Measurements from ENCODE around the gene GPRIN2.
"Not testable (repeated sequence)": the region's sequence is repeated elsewhere in the genome, so short reads cannot be mapped to it uniquely, and the experiment has no call there.

Gene GPRIN2

DNA sequence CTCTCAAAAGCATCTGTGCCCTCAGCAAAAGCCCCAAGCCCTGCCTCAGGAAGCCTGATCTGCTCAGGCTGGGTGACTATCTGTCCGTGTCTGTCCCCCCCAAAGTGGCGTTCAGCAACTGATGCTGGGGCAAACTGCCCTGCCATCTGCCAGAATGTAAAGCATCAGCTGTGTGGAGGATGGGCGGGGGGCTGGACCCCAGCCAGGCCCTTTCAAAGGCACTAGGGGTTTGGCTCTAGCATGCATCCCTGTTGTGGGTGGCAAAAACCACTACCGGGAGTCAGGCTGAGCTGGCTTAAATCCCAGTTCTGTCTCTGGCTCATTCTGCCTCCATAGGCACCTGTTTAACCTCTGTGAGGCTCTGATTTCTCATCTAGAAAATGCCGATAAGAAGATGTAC lies 35.5 kb downstream of the GPRIN2 start:
- DNase-seq (ENCODE audit: low read depth in 3 of 3) = no peak

DNA sequence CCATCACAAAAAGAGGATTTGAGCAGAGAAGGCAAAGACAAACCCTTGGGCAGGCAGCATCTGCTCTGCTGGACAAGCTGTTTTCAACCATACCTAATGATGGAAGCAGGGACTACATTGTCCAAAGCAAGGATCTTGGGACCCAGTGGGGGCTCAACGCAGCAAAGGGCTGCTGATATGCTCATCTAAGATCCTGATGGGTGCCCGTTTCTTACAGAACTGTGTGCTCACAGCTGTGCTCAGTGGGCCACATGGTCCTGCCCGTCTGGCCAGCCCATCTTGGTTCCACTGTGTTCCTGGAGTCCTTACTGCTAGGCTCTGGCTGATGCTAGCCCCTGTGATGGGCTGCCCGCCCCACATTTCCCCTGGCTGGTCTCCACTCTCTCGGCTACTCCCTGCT lies 36.1 kb downstream of the GPRIN2 start:
- DNase-seq (ENCODE audit: low read depth in 3 of 3) = no peak

DNA sequence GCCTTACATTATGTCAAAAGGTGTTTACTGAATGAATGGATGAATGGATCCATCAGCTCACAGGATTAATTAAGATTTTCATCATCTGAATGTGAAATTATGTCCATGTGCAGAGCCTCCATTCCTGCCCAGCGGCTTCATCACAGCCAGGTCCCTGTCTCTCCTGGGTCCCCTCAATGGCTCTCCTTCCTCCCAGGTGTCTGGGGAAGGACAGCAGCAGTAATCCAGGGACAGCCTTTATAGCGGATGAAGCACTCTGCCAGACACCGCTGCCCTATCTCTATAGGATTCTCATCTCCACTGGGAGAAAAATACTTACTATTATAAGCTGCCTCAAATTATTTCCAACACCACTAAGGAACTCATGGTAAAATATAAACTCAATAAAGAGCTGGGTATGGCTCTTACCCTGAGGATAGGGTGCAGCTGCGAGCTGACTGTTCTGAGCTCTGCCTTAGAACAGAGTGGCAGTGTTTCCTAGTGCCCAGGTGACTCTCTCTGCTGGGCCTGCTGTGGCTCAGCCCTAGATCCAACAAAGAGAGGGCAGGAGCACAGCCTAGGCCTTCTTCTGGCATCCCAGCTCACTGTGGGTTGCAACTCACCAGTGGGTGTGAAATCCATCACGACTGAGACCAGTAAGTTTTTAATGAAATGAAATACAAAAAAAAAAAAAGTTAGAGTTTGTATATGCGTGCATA lies 38.3 kb downstream of the GPRIN2 start:
- DNase-seq (ENCODE audit: low read depth in 3 of 3) = no peak

DNA sequence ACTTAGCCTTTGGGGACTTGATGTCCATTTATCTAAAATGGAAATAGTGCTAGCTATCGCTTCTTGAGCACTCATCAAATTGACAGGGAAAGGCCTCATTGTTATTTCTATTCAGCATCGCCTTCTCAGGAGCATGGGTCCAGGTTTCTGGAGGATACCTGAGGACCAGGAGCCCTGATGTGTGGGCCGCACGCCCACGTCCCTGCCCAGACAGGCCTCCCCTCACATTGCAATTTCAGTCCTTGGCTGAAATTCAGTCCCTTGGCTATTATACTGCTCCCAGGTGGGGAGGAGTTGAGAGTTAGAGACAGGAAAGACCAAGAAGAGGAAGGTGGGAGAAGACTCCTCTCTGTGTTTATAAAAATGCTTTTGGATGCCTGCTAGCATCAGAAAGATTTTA lies 38.9 kb downstream of the GPRIN2 start:
- no peak for DNase-seq (ENCODE audit: low read depth in 3 of 3)

DNA sequence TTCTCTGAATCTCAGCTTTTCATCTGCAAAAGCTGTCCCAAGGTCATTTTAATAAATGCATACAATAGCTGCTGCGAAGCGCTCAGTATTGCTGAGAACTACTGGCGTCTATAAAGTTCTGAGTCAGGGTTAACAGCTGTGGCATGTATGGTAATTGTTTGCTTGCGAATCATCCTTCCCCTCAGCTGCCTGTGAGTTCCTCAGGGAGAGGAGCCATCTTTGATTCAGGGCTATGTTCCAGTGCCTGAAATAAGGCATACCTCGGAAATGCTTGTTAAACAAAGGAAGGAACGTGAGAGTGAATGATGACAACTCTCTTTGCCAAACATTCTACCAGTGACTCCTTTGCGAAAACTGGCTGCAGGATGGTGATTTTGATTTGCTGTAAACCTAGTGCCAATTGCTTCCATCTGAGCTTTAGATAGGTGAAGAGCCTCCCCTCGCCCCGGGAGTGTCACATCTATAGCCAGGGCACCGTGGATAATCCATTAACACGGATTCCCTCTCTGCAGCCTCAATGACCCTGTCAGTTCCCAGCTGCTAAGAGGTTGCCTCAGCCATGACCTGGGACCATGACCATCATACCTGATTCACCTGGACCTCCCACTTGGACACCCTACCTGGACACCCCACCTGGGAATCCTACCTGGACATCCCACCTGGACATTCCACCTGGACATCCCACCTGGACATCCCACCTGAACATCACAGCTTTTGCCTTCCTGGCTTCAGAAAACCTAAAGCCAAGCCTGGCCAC lies 39.6 kb downstream of the GPRIN2 start:
- DNase-seq (ENCODE audit: low read depth in 3 of 3) = no peak

DNA sequence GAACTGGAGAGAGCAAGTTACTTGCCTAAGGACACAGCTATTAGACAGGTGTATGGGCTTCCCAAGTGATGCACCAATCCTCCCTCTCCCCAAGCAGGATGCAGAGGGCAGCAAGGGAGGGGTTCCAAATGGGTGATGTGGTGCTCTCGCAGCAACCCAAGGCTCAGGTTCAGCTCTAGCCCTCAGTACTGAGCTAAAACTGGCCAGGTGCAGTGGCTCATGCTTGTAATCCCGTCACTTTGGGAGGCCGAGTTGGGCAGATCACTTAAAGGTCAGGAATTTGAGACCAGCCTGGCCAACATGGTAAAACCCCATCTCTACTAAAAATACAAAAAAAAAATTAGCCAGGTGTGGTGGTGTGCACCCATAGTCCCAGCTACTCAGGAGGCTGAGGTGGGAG lies 40.7 kb downstream of the GPRIN2 start:
- DNase-seq (ENCODE audit: low read depth in 3 of 3) = no peak

DNA sequence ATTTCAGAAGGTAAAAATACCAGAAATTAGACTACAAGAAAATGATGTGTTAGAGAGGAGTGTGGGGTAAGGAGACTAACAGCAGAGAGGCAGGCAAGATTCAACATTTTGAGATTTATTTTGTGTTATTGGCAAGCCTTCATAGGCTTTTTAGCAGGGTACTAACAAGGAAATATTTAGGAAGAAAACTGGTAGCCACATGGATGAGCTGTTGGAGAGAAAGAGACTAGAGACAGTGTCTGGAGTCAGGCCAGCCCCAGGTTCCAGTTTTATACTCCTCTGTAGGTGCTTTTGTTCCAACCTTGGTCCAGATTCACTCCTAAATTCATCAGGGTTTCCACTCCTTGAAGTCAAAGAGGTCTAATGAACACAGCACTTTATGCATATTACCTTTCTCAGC lies 41.1 kb downstream of the GPRIN2 start:
- DNase-seq (ENCODE audit: low read depth in 3 of 3) = no peak

DNA sequence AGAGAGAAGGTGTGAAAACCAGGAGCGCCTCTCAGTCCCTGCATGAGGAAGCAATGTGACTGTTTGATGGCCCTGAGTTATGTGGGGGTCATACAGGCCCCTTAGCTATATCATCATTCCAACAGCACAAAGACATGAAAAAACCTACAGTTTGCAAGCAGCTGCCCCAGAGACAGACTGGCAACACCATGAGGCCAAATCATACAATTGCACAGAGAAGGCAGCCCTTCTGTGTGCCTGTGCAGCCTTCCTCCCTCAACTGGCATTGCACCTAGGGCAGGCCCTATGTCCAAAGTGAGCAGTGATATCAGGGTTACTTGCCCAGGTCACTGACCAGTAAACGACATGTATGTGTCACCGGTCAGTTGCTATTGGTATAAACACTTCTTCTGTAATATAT lies 41.6 kb downstream of the GPRIN2 start:
- DNase-seq (ENCODE audit: low read depth in 3 of 3) = no peak

DNA sequence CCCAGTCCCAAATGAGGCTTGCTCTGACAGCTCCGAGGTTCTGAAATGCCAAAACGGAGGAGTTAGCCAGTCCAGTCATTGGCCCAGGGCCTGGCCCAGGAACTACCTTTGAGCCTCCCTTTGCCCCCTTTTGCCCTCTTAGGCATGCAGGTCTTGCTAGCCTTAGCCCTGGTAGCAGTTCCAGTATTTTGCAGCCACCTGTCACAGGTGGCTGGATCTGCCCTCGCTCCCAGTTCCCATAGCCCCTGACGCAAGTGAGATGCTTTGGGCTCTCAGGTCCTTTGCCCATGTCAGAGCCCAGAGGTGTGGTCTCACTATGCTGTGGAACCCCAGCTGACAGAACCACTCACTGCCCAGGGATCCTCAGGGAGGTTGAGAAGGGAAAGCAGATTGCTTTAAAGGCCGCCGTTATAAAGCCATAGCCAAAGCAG lies 42.0 kb downstream of the GPRIN2 start:
- no peak for DNase-seq (ENCODE audit: low read depth in 3 of 3)

DNA sequence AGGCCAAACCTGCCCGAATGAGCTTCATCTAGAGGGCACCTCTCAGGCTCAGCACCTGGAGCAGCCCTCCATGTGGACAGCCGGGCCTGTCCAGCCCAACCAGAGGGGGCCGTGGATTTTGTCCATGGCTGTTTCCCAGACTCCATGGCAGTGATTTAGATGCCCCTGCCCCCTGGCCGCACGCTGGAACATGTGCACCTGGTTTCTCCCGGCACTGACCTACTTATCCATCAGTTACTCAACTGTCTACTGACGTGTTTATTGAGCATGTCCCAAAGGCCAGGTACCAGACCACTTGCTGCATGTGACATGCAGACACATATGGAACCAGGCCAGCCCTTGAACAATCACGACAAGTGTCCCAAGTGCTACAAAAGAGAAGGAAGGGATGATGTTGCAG lies 43.1 kb downstream of the GPRIN2 start:
- not testable (repeated sequence) for DNase-seq (ENCODE audit: low read depth in 3 of 3)

DNA sequence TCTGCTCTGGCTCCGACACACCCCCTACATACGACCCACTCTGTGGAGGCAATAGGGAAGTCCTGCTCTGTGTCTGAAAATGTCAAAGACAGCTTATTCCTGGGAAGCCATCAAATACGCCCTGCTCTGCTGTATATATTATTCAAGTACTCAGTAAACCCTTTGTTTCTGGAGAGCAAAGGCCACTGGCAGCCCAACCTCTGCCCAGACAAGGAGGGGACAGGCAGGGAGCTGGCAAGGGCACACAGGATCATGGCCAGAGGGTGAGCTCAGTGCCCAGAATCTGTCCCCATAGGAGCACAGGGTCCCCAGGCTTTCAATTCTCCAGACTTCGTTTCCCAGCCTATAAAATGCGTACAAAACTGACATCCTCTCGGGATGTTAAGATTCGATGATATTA lies 43.7 kb downstream of the GPRIN2 start:
- DNase-seq (ENCODE audit: low read depth in 3 of 3) = not testable (repeated sequence)

DNA sequence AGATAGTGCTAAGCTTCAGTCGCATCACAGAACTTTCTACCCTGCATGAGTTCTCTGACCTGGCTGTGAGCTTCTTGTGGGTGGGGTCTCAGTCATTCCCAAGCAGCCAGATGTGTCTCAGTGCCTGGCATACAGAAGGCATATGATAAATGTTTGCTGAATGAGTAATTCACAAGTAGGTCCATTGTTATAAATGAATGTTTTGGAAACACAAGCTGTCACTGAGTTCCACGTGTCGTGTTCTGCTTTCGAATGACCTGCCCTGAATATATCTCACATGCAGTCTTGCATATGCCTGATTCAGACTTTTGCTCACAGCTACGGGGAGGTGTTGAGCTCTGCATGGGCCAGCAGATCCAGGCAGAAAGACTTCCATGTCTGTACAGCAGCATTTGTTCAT lies 44.5 kb downstream of the GPRIN2 start:
- not testable (repeated sequence) for DNase-seq (ENCODE audit: low read depth in 3 of 3)
